DND-41 (cell line): ENCODE results near the gene HRH2.

Experiments used
- EZH2 ChIP-seq: IDR thresholded peaks from 3 replicates; pipeline ENCODE4 v1.6.1; 2012; ENCODE audit warnings: borderline replicate concordance, low read depth, mild to moderate bottlenecking, moderate library complexity, low read length, inconsistent platforms; ENCODE audit not compliant: severe bottlenecking
- TF ChIP-seq, protein P1 (sequence below): IDR thresholded peaks from 2 replicates; pipeline ENCODE4 v1.5.1; 2012; ENCODE audit warnings: borderline replicate concordance, low read length, moderate library complexity, mild to moderate bottlenecking; ENCODE audit not compliant: poor library complexity, severe bottlenecking; ENCODE audit errors: extremely low read depth

DNA sequence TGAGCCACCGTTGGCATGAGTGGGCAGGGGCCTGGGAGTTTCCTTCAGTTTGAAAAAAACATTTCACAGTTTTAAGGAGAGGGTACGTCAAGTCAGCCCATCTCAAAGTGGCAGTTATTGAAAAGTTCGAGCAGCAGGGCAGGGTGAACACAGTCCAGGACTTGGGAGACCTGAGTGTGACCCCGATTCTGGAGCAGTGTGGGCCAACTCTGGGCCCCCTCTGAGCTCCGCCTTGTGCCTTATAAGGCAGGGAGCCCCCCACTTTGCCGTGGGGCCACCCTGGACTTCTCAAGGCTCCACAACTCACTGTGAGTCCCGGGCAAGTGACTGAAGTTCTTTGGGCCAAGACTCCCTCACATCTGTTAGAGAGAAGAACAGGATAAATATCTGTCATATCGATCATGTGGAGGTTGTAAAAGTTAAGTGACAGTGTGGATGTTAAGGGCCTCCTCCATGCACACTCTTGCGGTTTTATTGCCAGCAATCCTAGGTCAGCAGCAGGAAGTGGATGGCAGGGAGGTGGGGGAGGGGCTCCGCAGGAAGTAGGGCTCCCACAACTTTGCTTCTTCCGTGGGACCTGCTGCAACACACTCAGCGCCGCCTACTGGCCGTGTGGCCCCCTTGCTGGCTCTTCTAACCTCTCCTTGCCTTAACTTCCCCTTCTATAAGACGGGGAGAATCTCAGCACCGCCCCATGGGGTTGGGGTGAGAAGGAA lies 38.4 kb downstream of the HRH2 start:
- TF ChIP-seq, protein P1, sequence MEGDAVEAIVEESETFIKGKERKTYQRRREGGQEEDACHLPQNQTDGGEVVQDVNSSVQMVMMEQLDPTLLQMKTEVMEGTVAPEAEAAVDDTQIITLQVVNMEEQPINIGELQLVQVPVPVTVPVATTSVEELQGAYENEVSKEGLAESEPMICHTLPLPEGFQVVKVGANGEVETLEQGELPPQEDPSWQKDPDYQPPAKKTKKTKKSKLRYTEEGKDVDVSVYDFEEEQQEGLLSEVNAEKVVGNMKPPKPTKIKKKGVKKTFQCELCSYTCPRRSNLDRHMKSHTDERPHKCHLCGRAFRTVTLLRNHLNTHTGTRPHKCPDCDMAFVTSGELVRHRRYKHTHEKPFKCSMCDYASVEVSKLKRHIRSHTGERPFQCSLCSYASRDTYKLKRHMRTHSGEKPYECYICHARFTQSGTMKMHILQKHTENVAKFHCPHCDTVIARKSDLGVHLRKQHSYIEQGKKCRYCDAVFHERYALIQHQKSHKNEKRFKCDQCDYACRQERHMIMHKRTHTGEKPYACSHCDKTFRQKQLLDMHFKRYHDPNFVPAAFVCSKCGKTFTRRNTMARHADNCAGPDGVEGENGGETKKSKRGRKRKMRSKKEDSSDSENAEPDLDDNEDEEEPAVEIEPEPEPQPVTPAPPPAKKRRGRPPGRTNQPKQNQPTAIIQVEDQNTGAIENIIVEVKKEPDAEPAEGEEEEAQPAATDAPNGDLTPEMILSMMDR, result peak; percentile 93
- no peak for TF ChIP-seq EZH2
